ENCODE data around the gene MYO1C.

GRCh38 chr17:1464186-1464585 is 28.3 kb downstream of the MYO1C start:
- no peak for TF ChIP-seq CTCF (IDR thresholded peaks at IDR 0.05)
- no peak for TF ChIP-seq POLR2A (IDR thresholded peaks at IDR 0.05)
